ENCODE data around the gene GLRA1. TPM values are rescaled to one million over a fixed set of nuclear protein-coding genes. Genes with fewer than 3 reads are reported as not detected.

Gene GLRA1
- total RNA-seq, 1 experiment from 2014 or later, result not detected

DNA sequence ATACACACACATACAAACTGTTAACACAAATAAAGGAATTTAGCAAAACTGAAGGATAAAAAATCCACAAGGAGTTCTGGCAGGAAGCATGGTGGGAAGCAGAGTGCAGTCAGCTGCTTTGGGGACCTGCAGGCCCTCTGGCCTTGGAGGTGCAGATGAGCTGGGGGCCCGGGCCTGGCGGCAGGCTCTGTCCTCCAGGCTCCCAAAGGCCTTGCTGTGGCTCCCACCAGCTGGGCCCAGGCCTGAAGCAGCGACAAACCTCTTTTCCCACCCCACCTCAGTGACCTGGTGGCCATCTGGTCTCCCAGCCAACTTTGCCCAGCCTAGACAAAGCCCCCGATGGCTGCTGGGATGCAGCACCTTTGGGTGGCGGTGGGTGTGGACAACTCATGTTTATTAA lies 67.8 kb downstream of the GLRA1 start:
- no peak overlapping the region for H2AFZ ChIP-seq (ENCODE audit: low read depth, low read length, poor library complexity, severe bottlenecking)
- no peaks in the 10 kb centered on the region for H3K79me2 ChIP-seq (ENCODE audit: insufficient read depth, low read length)
- intact Hi-C loops (cut with micrococcal nuclease), result no loop called here
- no peaks in the 10 kb centered on the region for H3K9me2 ChIP-seq (ENCODE audit: insufficient read depth)
- TF ChIP-seq SRF (IDR thresholded peaks at IDR 0.05; ENCODE audit: low read depth) (no peak), CEBPB (IDR thresholded peaks at IDR 0.05; ENCODE audit: low read depth) (no peak), ZFX (IDR thresholded peaks at IDR 0.05) (no peak), ELF1 (IDR thresholded peaks at IDR 0.05; ENCODE audit: borderline replicate concordance, low read depth) (no peak), POLR2A (IDR thresholded peaks at IDR 0.05; ENCODE audit: borderline replicate concordance, extremely low read depth, insufficient read depth, insufficient read length) (no peak), EGR1 (IDR thresholded peaks at IDR 0.05; ENCODE audit: low read depth) (no peak), RAD21 (IDR thresholded peaks at IDR 0.05; ENCODE audit: low read depth) (no peak)
- TF ChIP-seq, protein P1, sequence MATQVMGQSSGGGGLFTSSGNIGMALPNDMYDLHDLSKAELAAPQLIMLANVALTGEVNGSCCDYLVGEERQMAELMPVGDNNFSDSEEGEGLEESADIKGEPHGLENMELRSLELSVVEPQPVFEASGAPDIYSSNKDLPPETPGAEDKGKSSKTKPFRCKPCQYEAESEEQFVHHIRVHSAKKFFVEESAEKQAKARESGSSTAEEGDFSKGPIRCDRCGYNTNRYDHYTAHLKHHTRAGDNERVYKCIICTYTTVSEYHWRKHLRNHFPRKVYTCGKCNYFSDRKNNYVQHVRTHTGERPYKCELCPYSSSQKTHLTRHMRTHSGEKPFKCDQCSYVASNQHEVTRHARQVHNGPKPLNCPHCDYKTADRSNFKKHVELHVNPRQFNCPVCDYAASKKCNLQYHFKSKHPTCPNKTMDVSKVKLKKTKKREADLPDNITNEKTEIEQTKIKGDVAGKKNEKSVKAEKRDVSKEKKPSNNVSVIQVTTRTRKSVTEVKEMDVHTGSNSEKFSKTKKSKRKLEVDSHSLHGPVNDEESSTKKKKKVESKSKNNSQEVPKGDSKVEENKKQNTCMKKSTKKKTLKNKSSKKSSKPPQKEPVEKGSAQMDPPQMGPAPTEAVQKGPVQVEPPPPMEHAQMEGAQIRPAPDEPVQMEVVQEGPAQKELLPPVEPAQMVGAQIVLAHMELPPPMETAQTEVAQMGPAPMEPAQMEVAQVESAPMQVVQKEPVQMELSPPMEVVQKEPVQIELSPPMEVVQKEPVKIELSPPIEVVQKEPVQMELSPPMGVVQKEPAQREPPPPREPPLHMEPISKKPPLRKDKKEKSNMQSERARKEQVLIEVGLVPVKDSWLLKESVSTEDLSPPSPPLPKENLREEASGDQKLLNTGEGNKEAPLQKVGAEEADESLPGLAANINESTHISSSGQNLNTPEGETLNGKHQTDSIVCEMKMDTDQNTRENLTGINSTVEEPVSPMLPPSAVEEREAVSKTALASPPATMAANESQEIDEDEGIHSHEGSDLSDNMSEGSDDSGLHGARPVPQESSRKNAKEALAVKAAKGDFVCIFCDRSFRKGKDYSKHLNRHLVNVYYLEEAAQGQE (IDR thresholded peaks at IDR 0.05; ENCODE audit: low read depth), result no peak
- TF ChIP-seq, protein P2, sequence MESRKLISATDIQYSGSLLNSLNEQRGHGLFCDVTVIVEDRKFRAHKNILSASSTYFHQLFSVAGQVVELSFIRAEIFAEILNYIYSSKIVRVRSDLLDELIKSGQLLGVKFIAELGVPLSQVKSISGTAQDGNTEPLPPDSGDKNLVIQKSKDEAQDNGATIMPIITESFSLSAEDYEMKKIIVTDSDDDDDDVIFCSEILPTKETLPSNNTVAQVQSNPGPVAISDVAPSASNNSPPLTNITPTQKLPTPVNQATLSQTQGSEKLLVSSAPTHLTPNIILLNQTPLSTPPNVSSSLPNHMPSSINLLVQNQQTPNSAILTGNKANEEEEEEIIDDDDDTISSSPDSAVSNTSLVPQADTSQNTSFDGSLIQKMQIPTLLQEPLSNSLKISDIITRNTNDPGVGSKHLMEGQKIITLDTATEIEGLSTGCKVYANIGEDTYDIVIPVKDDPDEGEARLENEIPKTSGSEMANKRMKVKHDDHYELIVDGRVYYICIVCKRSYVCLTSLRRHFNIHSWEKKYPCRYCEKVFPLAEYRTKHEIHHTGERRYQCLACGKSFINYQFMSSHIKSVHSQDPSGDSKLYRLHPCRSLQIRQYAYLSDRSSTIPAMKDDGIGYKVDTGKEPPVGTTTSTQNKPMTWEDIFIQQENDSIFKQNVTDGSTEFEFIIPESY (IDR thresholded peaks at IDR 0.05; ENCODE audit: extremely low read depth, insufficient replicate concordance, low read length), result no peak
- TF ChIP-seq, protein P3, sequence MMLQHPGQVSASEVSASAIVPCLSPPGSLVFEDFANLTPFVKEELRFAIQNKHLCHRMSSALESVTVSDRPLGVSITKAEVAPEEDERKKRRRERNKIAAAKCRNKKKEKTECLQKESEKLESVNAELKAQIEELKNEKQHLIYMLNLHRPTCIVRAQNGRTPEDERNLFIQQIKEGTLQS (IDR thresholded peaks at IDR 0.05), result no peak
- ChIA-PET POLR2A (no interaction called here), CTCF (no interaction called here), RAD21 (ENCODE audit: low non-redundant PET in 1 of 2, low total read pairs in 2 of 2, uncharacterized antibody in 2 of 2, unreplicated experiment in 2 of 2) (no interaction called here)
- no peak overlapping the region for H3K9ac ChIP-seq (ENCODE audit: low read length)
- no peaks in the 10 kb centered on the region for H3K36me3 ChIP-seq (ENCODE audit: control insufficient read depth in 1 of 2, insufficient read depth in 2 of 2, low read length in 2 of 2)
- ATAC-seq (no peak), DNase-seq (ENCODE audit: low read depth, low spot score) (no peak)
- no peak overlapping the region for H3K27ac ChIP-seq (ENCODE audit: low read depth, low read length)
- no peaks in the 10 kb centered on the region for H4K20me1 ChIP-seq (ENCODE audit: insufficient read depth)
- BruUV-seq (replicated peaks), result no TSS peak
- H3K9me3 ChIP-seq (ENCODE audit: control insufficient read depth in 1 of 2, insufficient read depth in 1 of 2, low read depth in 1 of 2, low read length in 2 of 2), result no peaks in the 10 kb centered on the region
- H3K4me2 ChIP-seq (ENCODE audit: low read length), result no peak overlapping the region
- H3K4me3 ChIP-seq (replicated peaks in 1 of 2; ENCODE audit: low read depth in 1 of 2, low read length in 2 of 2), result no peak overlapping the region
- H3K4me1 ChIP-seq (ENCODE audit: control insufficient read depth in 1 of 2, insufficient read depth in 2 of 2, low read length in 2 of 2), result no peaks in the 10 kb centered on the region
- peaks cover 5% of the 10 kb centered on the region; the same call in 1 of the 2 replicates for H3K27me3 ChIP-seq (ENCODE audit: insufficient read depth, low read length)
